SH-SY5Y (cell line): ENCODE data around the gene TENM4.

Experiments
- GATA2 ChIP-seq: IDR thresholded peaks from 2 replicates; pipeline ENCODE4 v1.6.1; 2011; ENCODE audit warnings: mild to moderate bottlenecking, low read depth, low read length
- GATA3 ChIP-seq: IDR thresholded peaks from 2 replicates; pipeline ENCODE4 v1.6.1; 2011; ENCODE audit warnings: low read depth, mild to moderate bottlenecking, low read length, moderate library complexity

- no peak for TF ChIP-seq GATA2
- TF ChIP-seq GATA3: no peak
These were observed 353.4 kb downstream of the TENM4 start for GRCh38 chr11:79087238-79087960.
